Renal cortical epithelial cell (primary cell): ENCODE measurements around the gene PHYHIPL. TPM values are rescaled to one million over a fixed set of nuclear protein-coding genes. Genes with fewer than 3 reads are reported as not detected.

ENCODE experiments used
- total RNA-seq: library from RNA; depleted of rRNA; stranded (reverse); fragments of >200 nt; gene quantifications from 2 replicates; pipeline ENCODE4 v1.2.3, GENCODE V29; 2014

PHYHIPL gene
- total RNA-seq, 1 donor from 2014 or later = 0.15 TPM

Other genes with a start within 250 kb of the PHYHIPL start
- gene FAM13C, start 185.9 kb downstream of the PHYHIPL start, total RNA-seq = 0.20 TPM in 1 of 2 replicates, not detected in the other